ENCODE results near the gene ANAPC2.

The ANAPC2 gene

GRCh38 chr9:137172901-137173795 is 15.2 kb downstream of the ANAPC2 start:
- no peak for DNase-seq

- DNase-seq: no peak
Observed at GRCh38 chr9:137171149-137171900, 17.0 kb downstream of the ANAPC2 start.

GRCh38 chr9:137170486-137171148 is 17.7 kb downstream of the ANAPC2 start:
- DNase-seq: no peak

GRCh38 chr9:137169896-137170358 is 18.4 kb downstream of the ANAPC2 start, which contains the start of gene LRRC26:
LRRC26 (minus strand) TSS chr9:137170051; CDS start chr9:137169943, 108 bp downstream.
- no peak for DNase-seq

GRCh38 chr9:137168904-137169856 is 19.2 kb downstream of the ANAPC2 start:
- peak; percentile 12 for DNase-seq

- no peak for DNase-seq
Observed at GRCh38 chr9:137168573-137168903, 19.8 kb downstream of the ANAPC2 start.

- no peak for DNase-seq
Observed at GRCh38 chr9:137167747-137168572, 20.4 kb downstream of the ANAPC2 start.

- DNase-seq: no peak
Observed at GRCh38 chr9:137167277-137167746, 21.0 kb downstream of the ANAPC2 start.

GRCh38 chr9:137166380-137167229 is 21.8 kb downstream of the ANAPC2 start:
- DNase-seq: no peak

GRCh38 chr9:137165250-137165836 is 23.0 kb downstream of the ANAPC2 start:
- no peak for DNase-seq

GRCh38 chr9:137164370-137165249 is 23.8 kb downstream of the ANAPC2 start:
- DNase-seq: no peak

GRCh38 chr9:137163805-137164204 is 24.6 kb downstream of the ANAPC2 start:
- DNase-seq: no peak

GRCh38 chr9:137163365-137163715 is 25.0 kb downstream of the ANAPC2 start:
- DNase-seq: no peak

- DNase-seq: peak; percentile 43
Observed at GRCh38 chr9:137162505-137163364, 25.6 kb downstream of the ANAPC2 start.

GRCh38 chr9:137161558-137162486 is 26.5 kb downstream of the ANAPC2 start:
- DNase-seq: no peak

Measured in CD4-positive, alpha-beta T cell treated with Interleukin-6 for 4 hours (primary cell).